Loucy (cell line): Measurements from ENCODE around the gene PLK2.

ENCODE experiments used
- H2AFZ ChIP-seq: fragments of 200-600 bp; sonication (generic); 2 replicates; pipeline ENCODE4 v1.6.0; 2016; ENCODE audit warnings: antibody characterized with exemption, mild to moderate bottlenecking, low read length, moderate library complexity
- H3F3A ChIP-seq: fragments of 200-600 bp; 2 replicates; pipeline ENCODE4 v1.6.0; 2016; ENCODE audit warnings: antibody characterized with exemption, low read depth, mild to moderate bottlenecking
- H3K27me3 ChIP-seq: fragments of 200-600 bp; sonication (generic); 2 replicates; pipeline ENCODE4 v1.6.1; 2014; ENCODE audit warnings: low read length, mild to moderate bottlenecking; ENCODE audit not compliant: insufficient read depth, poor library complexity, severe bottlenecking
- H3K36me3 ChIP-seq: fragments of 200-600 bp; sonication (generic); 2 replicates; pipeline ENCODE4 v1.6.1; 2016; ENCODE audit warnings: low read length; ENCODE audit not compliant: insufficient read depth
- H3K4me1 ChIP-seq: fragments of 200-600 bp; sonication (generic); 2 replicates; pipeline ENCODE4 v1.5.1; 2014; ENCODE audit warnings: low read length, mild to moderate bottlenecking; ENCODE audit not compliant: insufficient read depth, poor library complexity, severe bottlenecking
- H3K4me2 ChIP-seq: fragments of 200-600 bp; sonication (generic); 2 replicates; pipeline ENCODE4 v1.6.0; 2014; ENCODE audit warnings: antibody characterized with exemption, low read length, low read depth, mild to moderate bottlenecking; ENCODE audit not compliant: poor library complexity, severe bottlenecking
- H3K4me3 ChIP-seq: fragments of 200-600 bp; sonication (generic); 2 replicates; pipeline ENCODE4 v1.5.1; 2014; ENCODE audit warnings: low read length, mild to moderate bottlenecking, mixed read lengths; ENCODE audit not compliant: poor library complexity, severe bottlenecking
- H3K79me2 ChIP-seq: fragments of 200-600 bp; sonication (generic); 2 replicates; pipeline ENCODE4 v1.6.1; 2014; ENCODE audit warnings: low read length; ENCODE audit not compliant: insufficient read depth
- H3K9ac ChIP-seq: fragments of 200-600 bp; sonication (generic); 2 replicates; pipeline ENCODE4 v1.6.0; 2014; ENCODE audit warnings: mild to moderate bottlenecking, low read depth, low read length, moderate library complexity; ENCODE audit not compliant: poor library complexity, severe bottlenecking
- H3K9me2 ChIP-seq: fragments of 200-600 bp; sonication (generic); replicated peaks from 2 replicates; pipeline ENCODE4 v1.6.1; 2016; ENCODE audit warnings: low read depth, low read length, mixed read lengths
- H3K9me3 ChIP-seq: fragments of 200-600 bp; sonication (generic); 2 replicates; pipeline ENCODE4 v1.6.1; 2014; ENCODE audit warnings: mild to moderate bottlenecking, antibody characterized with exemption, low read length, low read depth; ENCODE audit not compliant: insufficient read depth
- H4K20me1 ChIP-seq: fragments of 200-600 bp; sonication (generic); 2 replicates; pipeline ENCODE4 v1.6.0; 2014; ENCODE audit warnings: antibody characterized with exemption, low read length, mild to moderate bottlenecking; ENCODE audit not compliant: insufficient read depth, poor library complexity, severe bottlenecking
- EZH2phosphoT487 ChIP-seq: fragments of 200-600 bp; IDR thresholded peaks from 2 replicates; pipeline ENCODE4 v1.6.1; 2018; ENCODE audit warnings: antibody characterized with exemption, mild to moderate bottlenecking, moderate library complexity, borderline replicate concordance
- TF ChIP-seq, protein P1 (sequence below): fragments of 200-600 bp; sonication (generic); conservative IDR thresholded peaks from 2 replicates; pipeline ENCODE4 v1.5.1; 2014; ENCODE audit warnings: mild to moderate bottlenecking, antibody characterized with exemption, low read length

Gene PLK2

DNA sequence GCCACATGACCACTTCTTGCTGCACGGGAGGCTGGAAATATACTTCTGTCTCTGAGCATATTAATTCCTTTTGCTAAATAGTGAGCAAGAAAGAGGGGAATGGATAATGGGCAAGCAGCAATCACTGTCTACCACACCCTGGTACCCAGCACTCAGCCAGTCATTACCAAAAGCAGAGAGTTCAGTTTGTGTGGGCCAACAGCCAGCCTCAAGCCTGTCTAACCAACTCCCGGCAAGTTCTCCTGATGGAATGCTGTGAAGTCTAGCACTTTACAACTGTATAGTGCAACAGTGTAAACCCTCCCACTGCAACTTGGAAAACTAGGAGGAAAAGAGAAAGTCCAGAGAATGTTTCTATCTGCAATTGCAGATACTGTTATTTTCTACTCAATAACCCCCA, 47.8 kb downstream of the PLK2 start:
- Histone ChIP-seq H2AFZ (no peak overlapping the region), H3K4me1 (no peaks in the 10 kb centered on the region), H3K4me2 (no peak overlapping the region), H3K9me3 (no peaks in the 10 kb centered on the region), H4K20me1 (no peaks in the 10 kb centered on the region), H3K9me2 (no peaks in the 10 kb centered on the region), H3F3A (no peaks in the 10 kb centered on the region), H3K36me3 (no peaks in the 10 kb centered on the region), H3K27me3 (no peaks in the 10 kb centered on the region), H3K9ac (no peak overlapping the region), H3K79me2 (no peaks in the 10 kb centered on the region), H3K4me3 (no peak overlapping the region)
- no peak for TF ChIP-seq EZH2phosphoT487
- TF ChIP-seq, protein P1, sequence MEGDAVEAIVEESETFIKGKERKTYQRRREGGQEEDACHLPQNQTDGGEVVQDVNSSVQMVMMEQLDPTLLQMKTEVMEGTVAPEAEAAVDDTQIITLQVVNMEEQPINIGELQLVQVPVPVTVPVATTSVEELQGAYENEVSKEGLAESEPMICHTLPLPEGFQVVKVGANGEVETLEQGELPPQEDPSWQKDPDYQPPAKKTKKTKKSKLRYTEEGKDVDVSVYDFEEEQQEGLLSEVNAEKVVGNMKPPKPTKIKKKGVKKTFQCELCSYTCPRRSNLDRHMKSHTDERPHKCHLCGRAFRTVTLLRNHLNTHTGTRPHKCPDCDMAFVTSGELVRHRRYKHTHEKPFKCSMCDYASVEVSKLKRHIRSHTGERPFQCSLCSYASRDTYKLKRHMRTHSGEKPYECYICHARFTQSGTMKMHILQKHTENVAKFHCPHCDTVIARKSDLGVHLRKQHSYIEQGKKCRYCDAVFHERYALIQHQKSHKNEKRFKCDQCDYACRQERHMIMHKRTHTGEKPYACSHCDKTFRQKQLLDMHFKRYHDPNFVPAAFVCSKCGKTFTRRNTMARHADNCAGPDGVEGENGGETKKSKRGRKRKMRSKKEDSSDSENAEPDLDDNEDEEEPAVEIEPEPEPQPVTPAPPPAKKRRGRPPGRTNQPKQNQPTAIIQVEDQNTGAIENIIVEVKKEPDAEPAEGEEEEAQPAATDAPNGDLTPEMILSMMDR, result no peak

DNA sequence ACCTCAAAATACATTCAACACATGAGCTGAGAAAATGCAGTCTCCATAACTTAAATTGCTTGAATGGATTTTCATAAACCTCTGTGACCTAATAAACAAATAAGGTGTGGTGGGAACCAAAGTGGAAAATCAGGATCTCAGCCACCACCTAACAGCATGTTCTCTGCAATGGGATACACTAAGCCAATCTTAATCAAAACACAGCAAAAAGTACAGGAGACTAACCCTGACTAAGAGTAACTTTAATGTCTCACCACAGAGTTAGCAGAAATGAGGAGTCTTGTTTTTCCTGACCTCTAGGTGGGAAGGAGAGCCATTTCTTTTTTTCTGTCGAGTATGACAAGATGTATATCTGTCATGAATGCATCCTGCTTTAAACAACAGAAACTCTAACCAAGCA, 48.5 kb downstream of the PLK2 start:
- Histone ChIP-seq H3K4me2 (no peak overlapping the region), H3K4me1 (no peaks in the 10 kb centered on the region), H3K9me3 (no peaks in the 10 kb centered on the region)

GRCh38 chr5:58410441-58410840, 49.4 kb downstream of the PLK2 start:
- H3F3A ChIP-seq, result no peaks in the 10 kb centered on the region
- no peak overlapping the region for H3K4me2 ChIP-seq

More for the DNA sequence above, 48.5 kb downstream of the PLK2 start:
- Histone ChIP-seq H3K36me3 (no peaks in the 10 kb centered on the region), H3K9ac (no peak overlapping the region), H3F3A (no peaks in the 10 kb centered on the region), H3K9me2 (no peaks in the 10 kb centered on the region), H3K27me3 (no peaks in the 10 kb centered on the region), H3K79me2 (no peaks in the 10 kb centered on the region), H2AFZ (no peak overlapping the region), H3K4me3 (no peak overlapping the region), H4K20me1 (no peaks in the 10 kb centered on the region)
- no peak for TF ChIP-seq EZH2phosphoT487
- TF ChIP-seq, protein P1, result no peak

More at GRCh38 chr5:58410441-58410840, 49.4 kb downstream of the PLK2 start:
- no peaks in the 10 kb centered on the region for H3K9me3 ChIP-seq
- no peak for TF ChIP-seq EZH2phosphoT487
- TF ChIP-seq, protein P1, result no peak
- no peak overlapping the region for H3K4me3 ChIP-seq
- no peaks in the 10 kb centered on the region for H3K79me2 ChIP-seq
- H2AFZ ChIP-seq, result no peak overlapping the region
- H3K36me3 ChIP-seq, result no peaks in the 10 kb centered on the region
- no peak overlapping the region for H3K9ac ChIP-seq
- H3K4me1 ChIP-seq, result no peaks in the 10 kb centered on the region
- H3K27me3 ChIP-seq, result no peaks in the 10 kb centered on the region
- H4K20me1 ChIP-seq, result no peaks in the 10 kb centered on the region
- no peaks in the 10 kb centered on the region for H3K9me2 ChIP-seq
